Transverse colon (tissue), 4 donors: ENCODE data around the gene FAM13A.

ENCODE experiments used
- CTCF ChIP-seq, 5 experiments: fragments of 200-600 bp in 3 of 5; fragments of 450-650 bp in 2 of 5; sonication (generic) in 3 of 5; IDR thresholded peaks; 1 replicate in 2 of 5; 2 replicates in 3 of 5; pipeline ENCODE4 v1.5.1; 2016 to 2017; ENCODE audit warnings: antibody characterized with exemption in 5 of 5, inconsistent platforms in 3 of 5, mild to moderate bottlenecking in 2 of 5, moderate library complexity in 1 of 5
- EP300 ChIP-seq: sonication (generic); formaldehyde crosslinking; IDR thresholded peaks from one replicate; pipeline ENCODE4 v1.6.1; 2017; ENCODE audit warnings: antibody characterized with exemption, low read depth
- POLR2A ChIP-seq: fragments of 450-650 bp; IDR thresholded peaks from one replicate; pipeline ENCODE4 v1.6.1; 2016; ENCODE audit warnings: antibody characterized with exemption, mild to moderate bottlenecking, moderate library complexity
- POLR2AphosphoS5 ChIP-seq, 3 donors: sonication (generic); formaldehyde crosslinking; IDR thresholded peaks; one replicate each; pipeline ENCODE4 v1.6.1; 2016; ENCODE audit warnings: antibody characterized with exemption in 3 of 3

GRCh38 chr4:88792821-88793220 lies 264.2 kb downstream of the FAM13A start:
- TF ChIP-seq CTCF (IDR thresholded peaks at IDR 0.05) = no peak
- TF ChIP-seq POLR2AphosphoS5 (IDR thresholded peaks at IDR 0.05) = no peak
- no peak for TF ChIP-seq EP300
- TF ChIP-seq POLR2A = no peak
